CMK (cell line): ENCODE results near the gene LRIG2.

Source experiments
- DNase-seq: peaks from one replicate; pipeline ENCODE4 v3.0.0-alpha.2; 2010; ENCODE audit warnings: low read depth

Gene LRIG2

DNA sequence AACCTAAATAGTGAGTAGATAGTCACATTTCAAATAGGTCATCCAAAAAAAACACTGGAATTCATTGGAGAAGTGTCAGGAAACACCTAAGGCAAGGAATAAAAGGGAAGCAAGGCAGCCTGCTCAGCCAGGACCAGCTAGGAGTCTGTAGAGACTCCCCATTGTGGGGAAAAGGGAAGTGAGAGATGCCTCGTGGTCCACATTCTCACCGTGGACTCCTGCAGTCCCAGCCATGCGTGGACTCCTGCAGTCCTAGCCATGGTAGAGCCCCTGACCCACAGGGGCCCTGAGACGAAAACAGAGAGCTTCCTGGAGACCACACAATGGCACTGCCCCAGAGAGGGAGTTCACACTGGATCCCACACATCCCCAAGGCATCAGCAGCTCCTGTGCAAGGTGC lies 97.5 kb downstream of the LRIG2 start:
- DNase-seq = no peak

GRCh38 chr1:113178106-113178505 lies 105.1 kb downstream of the LRIG2 start:
- no peak for DNase-seq

GRCh38 chr1:113178522-113178921 lies 105.5 kb downstream of the LRIG2 start:
- DNase-seq = no peak
